RPMI7951 (cell line): ENCODE measurements around the gene MB21D2. TPM values are rescaled to one million over a fixed set of nuclear protein-coding genes. Genes with fewer than 3 reads are reported as not detected.
"Not testable (repeated sequence)": the region's sequence is repeated elsewhere in the genome, so short reads cannot be mapped to it uniquely, and the experiment has no call there.

Source experiments
- DNase-seq: peaks from one replicate; pipeline ENCODE4 v3.0.0-alpha.2; 2012; ENCODE audit warnings: low read depth
- total RNA-seq: library from RNA; depleted of rRNA; stranded (reverse); fragments of >200 nt; shearing (Covaris generic); gene quantifications from 2 replicates; pipeline ENCODE4 v1.2.3, GENCODE V29; 2014; rRNA removed

MB21D2 gene
- total RNA-seq, 1 experiment from 2014 or later, result 8.8 TPM

DNA sequence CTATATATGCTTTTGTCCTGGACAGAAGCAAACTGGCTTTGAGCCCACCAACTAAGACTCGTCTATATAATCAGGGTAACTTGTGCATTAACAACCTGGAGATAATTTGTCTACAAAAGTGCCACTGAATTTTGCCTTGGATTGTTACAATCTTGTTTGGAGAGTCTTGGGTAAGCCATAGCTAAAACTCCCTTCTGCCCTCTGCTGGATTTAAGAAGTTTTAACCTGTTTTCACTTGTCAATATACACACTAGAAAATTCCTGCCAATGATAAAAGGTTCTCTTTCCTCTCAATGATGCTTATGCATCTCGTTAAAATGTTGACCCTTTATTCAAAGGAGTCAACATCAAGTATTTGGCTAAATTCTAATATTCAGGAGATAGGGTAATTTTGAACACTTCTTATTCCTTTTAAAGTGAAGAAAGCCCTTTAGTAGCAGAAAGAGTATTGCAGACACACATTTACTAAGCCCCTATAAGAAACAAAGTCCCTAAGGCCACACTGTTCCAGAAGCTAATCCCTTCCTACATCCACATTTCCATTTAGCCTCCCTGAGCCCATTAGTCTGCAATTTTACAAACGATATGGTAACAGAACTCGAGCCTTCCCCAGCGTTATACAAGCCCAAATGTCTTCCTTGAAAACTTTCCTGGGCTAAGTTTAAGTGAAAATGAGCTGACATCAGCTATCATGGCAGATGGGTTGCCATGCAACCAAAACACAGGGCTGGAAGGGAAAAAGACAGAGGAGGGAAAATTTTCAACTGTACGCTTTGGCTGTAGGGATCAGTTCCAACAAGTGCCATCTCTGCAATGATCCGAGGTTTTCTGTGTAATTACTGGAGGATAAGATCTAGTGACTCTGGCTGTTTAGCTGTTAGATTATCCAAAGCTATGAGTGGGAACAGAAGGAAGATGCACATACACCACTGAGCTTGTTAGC lies 114.4 kb downstream of the MB21D2 start:
- peak; percentile 49 for DNase-seq

DNA sequence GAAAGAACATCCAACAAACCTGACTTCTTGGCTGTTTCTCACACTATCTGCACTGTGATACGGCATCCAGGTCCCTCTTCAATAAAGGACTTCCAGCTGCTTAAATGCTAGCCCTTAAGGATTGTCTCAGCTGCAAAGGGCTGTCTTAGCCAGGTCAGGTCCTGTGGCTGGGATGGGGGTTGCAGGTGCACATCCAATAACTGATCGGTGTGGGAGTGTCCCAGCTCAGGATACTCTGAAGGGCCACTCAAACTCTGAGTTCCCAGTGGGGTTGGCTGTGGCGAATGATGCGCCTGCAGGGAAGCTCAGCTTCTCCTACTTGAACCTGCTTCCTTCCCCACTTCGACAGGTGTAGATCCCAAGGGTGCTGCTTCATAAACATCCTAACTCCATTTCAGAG lies 115.7 kb downstream of the MB21D2 start:
- DNase-seq, result no peak

DNA sequence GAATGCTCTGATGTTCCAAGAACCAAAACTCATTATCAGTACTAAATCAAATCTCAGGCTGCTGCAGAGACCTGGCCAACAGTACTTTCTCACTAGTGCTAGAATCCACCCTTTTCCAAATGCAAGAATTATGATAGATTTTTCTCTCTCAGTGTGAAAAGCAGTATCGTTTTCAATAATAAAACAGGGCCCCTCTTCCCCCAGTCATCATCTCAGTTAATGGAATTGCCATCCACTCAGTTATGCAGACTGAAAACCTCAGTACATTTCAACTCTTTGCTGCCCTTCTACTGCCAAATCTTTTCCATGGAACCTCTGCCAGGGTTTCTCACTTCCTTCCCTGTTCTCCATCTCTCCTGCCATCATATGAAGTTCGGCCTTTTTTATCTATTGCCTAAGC lies 117.9 kb downstream of the MB21D2 start:
- DNase-seq, result no peak

DNA sequence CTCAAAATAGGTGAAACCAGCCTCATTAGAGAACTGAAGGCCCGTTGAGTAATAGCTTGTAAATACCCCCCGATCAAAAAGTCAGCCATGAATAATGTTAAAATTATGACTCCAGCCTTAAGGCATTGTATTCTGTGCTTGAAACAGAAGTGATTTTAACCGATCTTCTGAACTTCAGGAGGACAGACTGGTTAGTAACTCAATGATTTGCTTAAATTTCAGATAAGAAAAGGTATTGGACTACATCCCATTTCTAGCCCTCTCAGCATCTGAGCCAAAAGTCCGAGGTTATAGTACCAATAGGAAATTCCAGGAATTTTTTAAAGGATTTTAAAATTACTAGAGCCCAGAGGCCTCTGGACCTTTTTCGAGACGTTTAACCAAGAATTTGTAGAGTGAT lies 122.6 kb downstream of the MB21D2 start:
- peak; percentile 17 for DNase-seq

DNA sequence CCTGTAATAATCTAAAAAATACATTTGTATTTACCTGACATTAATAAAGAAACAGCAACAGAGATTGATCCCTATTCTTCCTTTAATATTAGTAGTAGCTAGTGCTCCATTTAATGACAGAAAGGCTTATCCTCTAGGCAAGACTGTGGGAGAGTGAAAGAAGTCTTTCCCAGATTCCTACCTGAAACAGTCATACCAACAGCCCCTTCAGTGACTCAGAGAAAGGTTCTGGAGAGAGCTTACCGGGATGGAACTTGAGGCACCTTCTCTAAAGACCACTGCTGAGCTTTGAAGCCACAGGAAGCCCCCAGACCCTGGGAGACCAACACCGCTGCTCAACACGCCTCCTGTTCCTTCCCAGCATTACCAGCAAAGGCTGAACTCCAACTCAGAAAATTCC lies 123.4 kb downstream of the MB21D2 start:
- no peak for DNase-seq

DNA sequence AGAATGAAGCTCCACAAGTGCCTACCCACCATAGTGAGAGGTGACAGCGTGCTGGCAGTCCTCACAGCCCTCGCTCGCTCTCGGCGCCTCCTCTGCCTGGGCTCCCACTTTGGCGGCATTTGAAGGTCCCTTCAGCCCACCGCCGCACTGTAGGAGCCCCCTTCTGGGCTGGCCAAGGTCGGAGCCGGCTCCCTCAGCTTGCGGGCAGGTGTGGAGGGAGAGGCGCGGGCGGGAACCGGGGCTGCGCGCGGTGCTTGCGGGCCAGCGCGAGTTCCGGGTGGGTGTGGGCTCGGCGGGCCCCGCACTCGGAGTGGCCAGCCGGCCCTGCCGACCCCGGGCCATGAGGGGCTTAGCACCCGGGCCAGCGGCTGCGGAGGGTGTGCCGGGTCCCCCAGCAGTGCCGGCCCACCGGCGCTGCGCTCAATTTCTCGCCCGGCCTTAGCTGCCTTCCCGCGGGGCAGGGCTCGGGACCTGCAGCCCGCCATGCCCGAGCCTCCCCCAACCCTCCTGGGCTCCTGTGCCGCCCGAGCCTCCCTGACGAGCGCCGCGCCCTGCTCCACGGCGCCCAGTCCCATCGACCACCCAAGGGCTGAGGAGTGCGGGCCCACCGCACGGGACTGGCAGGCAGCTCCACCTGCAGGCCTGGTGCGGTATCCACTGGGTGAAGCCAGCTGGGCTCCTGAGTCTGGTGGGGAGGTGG lies 128.7 kb downstream of the MB21D2 start:
- not testable (repeated sequence) for DNase-seq

DNA sequence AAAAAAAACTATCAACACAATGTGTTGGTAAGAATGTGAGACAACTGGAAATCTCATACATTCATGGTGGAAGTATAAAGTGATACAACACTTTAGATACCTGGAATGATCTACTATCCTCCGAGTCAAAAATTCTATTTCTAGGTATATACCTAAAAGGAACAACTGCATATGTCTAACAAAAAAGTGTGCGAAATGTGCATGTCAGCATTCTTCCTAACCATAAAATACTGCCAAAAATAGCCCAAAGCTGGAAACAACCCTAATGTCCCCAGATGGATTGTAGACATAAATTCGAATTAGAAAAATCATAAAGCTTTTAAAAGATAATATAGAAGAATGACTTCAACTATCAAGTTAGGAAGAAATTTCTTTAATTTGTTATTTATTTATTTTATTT lies 139.1 kb downstream of the MB21D2 start:
- no peak for DNase-seq

DNA sequence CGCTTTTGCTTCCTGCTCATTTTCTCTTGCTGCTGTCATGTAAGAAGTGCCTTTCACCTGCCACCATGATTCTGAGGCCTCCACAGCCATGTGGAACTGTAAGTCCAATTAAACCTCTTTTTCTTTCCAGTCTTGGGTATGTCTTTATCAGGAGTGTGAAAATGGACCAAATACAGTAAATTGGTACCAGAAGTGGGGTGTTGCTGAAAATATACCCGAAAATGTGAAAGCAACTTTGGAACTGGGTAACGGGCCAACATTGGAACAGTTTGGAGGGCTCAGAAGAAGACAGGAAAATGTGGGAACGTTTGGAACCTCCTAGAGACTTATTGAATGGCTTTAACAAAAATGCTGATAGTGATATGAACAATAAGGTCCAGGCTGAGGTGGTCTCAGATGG lies 143.3 kb downstream of the MB21D2 start:
- not testable (repeated sequence) for DNase-seq

DNA sequence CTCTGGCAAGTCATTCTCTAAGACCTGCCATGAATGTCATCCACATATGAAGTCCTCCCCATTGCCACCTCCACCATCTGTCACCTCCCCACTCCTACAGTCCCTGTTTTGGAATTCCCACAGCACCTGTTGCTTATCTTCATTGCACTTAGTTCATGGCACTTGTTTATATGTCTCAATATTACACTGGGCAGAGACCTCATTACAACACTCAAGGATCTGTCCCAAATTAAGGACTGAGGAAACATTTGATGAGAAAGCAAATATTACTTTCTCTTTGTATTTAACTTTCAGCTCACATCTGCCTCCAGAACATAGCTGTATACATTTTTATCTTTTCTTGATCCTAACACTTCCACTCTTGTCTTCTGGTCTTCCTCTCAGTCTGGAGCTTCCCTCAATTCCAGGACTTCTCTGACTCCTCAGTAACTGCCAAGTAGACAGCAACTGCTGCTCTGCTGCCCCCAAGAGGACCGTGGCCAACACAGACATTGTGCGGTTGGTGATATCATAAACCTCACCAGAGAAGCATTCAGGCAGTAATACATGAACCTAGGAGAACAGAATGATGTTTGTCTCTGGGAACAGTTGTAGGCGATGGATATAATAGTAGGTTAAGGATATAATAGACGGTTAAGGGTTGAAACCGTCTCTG lies 145.3 kb downstream of the MB21D2 start:
- DNase-seq, result peak; percentile 47

DNA sequence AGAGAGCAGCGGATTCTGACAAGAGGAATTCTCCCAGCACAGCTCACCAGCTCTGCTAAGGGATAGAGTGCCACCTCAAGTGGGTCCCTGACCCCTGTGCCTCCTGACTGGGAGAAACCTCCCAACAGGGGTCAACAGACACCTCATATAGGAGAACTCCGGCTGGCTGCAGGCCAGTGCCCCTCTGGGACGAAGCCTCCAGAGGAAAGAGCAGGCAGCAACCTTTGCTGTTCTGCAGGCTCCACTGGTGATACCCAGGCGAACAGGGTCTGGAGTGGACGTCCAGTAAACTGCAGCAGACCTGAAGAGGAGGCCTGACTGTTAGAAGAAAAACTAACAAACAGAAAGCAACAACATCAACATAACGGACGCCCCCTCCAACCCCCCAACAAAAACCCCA lies 159.0 kb downstream of the MB21D2 start:
- DNase-seq, result no peak

DNA sequence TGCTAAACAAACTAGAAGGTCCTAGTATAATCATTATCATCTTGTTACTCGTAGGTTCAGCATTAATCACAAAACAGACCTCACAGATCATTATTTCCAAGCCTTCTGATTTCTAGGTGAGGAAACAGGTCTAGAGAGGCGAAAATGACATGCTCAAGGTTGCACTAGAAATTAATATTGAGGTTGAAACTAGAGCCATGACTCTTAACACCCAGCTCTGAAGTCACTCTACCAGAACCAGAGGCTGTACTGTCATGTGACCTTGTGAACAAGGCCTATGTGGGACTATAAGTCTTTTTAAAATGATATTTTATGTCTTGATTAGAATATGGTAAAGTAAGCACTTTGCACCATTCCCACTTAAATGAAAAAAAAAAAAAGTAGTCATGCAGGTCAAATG lies 166.5 kb downstream of the MB21D2 start:
- DNase-seq, result no peak

DNA sequence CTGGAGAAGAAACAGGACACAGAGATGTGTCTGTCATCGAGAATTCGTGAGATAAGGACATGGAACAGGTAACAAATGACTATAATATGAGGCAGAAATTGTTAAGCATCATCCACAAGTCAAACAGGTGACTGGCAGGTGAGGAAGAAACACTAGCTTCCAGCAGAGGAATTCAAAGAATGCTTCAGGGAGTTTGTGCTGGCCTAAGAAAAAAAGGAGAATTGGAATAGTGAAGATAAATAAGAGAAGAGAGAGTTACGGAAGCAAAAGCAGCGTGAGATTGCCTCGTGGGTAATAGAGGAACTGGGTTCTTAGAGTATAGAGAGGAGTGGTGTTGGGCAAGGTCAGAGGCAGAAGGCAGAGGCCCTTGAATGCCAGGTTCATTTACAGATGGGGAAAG lies 167.5 kb downstream of the MB21D2 start:
- DNase-seq, result no peak

DNA sequence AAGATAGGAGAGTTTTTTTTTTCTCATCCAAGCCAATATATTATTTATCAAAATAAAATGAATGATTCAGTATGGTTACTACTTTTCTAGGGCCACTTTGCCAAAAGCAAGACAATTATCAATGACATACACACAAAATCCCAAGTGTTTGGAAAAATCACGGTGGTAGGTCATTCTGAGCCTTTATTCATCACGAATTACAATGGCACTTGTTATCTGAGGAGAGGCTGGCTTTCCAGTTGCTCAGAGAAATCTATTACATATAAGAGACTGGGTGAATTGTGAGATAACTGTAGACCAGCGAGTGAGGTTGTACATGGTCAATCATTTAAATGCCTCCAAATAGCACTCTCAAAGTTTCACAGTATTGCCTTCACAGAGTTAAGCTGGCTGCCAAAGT lies 169.9 kb downstream of the MB21D2 start:
- no peak for DNase-seq

DNA sequence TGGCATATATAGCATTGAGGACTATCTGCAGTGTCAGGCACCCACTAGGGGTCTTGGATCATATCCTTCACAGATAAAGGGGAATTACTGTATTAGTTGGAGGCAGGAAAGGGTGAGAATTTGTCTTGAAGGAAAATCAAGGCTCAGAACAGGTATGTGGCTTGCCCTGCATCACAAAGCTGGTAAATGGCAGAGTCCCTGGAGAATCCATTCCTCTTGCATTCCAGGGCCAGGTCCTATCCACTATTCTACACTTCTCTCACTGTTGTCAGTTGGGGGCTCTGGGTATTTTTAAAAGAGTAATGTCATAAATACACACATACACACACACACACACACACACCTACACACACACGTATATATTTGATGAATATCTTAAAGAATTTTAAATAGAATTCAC lies 170.5 kb downstream of the MB21D2 start:
- no peak for DNase-seq

Other genes with a start within 250 kb of the MB21D2 start
- 0.12 TPM in 1 of 2 replicates, not detected in the other for gene FGF12, start 190.3 kb downstream of the MB21D2 start, total RNA-seq